GM23248 (cell line): ENCODE measurements around the gene MUC22.

ENCODE experiments used
- EZH2 ChIP-seq: fragments of 200-600 bp; sonication (generic); IDR thresholded peaks from 2 replicates; pipeline ENCODE4 v1.6.1; 2018; ENCODE audit warnings: antibody characterized with exemption, mild to moderate bottlenecking; ENCODE audit not compliant: insufficient read depth, poor library complexity, severe bottlenecking
- EZH2phosphoT487 ChIP-seq: fragments of 200-600 bp; sonication (generic); IDR thresholded peaks from 2 replicates; pipeline ENCODE4 v1.6.1; 2018; ENCODE audit warnings: antibody characterized with exemption, moderate library complexity, mild to moderate bottlenecking, low read depth; ENCODE audit not compliant: insufficient read depth

DNA sequence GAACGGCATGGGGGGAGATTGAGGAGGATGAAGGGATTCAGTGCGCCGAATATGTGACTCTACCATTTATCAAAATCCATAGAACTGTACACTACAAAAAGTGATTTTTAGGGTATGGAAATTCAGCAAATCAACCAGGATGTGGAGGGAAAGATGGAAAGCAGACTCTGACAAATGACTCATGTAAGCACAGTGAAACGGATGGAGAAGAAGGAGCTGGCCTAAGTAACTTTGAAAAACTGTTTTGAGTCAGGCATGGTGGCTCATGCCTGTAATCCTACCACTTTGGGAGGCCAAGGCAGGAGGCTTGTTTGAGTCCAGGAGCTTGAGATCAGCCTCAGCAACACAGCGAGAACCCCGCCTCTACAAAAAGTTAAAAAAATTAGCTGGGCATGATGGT, 39.2 kb downstream of the MUC22 start:
- TF ChIP-seq EZH2 (no peak), EZH2phosphoT487 (no peak)
